K562 (cell line): ENCODE data around the gene C16orf92. TPM values are rescaled to one million over a fixed set of nuclear protein-coding genes. Genes with fewer than 3 reads are reported as not detected.

Experiments used
- CLOCK ChIP-seq: fragments of 250-450 bp; sonication (Bioruptor Pico); IDR thresholded peaks from 2 replicates; pipeline ENCODE4 v1.4.0; 2020; ENCODE audit warnings: mild to moderate bottlenecking, moderate library complexity, borderline replicate concordance
- LARP7 ChIP-seq: fragments of 450-650 bp; IDR thresholded peaks from 2 replicates; pipeline ENCODE4 v1.6.1; 2016
- MAX ChIP-seq: sonication (generic); formaldehyde crosslinking; IDR thresholded peaks from 2 replicates; pipeline ENCODE4 v1.9.0; 2022; ENCODE audit warnings: mild to moderate bottlenecking, missing genetic modification reagents
- MLX ChIP-seq, 2 experiments: fragments of 450-650 bp in 1 of 2; sonication (generic) in 1 of 2; formaldehyde crosslinking; conservative IDR thresholded peaks; 2 replicates each; pipeline versions ENCODE4 v1.4.0 to v1.8.1; 2020 to 2022; ENCODE audit warnings: mild to moderate bottlenecking in 1 of 2, missing genetic modification reagents in 1 of 2
- MYNN ChIP-seq, 2 experiments: sonication (generic); formaldehyde crosslinking in 1 of 2; IDR thresholded peaks; 2 replicates each; pipeline versions ENCODE4 v1.5.0 to v1.6.1; 2016 to 2020; ENCODE audit warnings: antibody characterized with exemption in 1 of 2, missing genetic modification reagents in 1 of 2
- NR3C1 ChIP-seq: sonication (generic); formaldehyde crosslinking; IDR thresholded peaks from 2 replicates; pipeline ENCODE4 v1.8.1; 2022; ENCODE audit warnings: missing genetic modification reagents
- NUFIP1 ChIP-seq: fragments of 450-650 bp; IDR thresholded peaks from 2 replicates; pipeline ENCODE4 v1.6.1; 2018; ENCODE audit not compliant: partially characterized antibody
- POLR2G ChIP-seq: fragments of 200-400 bp; formaldehyde crosslinking; IDR thresholded peaks from 2 replicates; pipeline ENCODE4 v1.6.1; 2017; ENCODE audit warnings: low read depth, mild to moderate bottlenecking, antibody characterized with exemption, low read length, moderate library complexity
- RFX1 ChIP-seq: fragments of 450-650 bp; IDR thresholded peaks from 2 replicates; pipeline ENCODE4 v1.6.1; 2016; ENCODE audit warnings: mild to moderate bottlenecking, moderate library complexity
- SOX6 ChIP-seq: fragments of 450-650 bp; IDR thresholded peaks from 2 replicates; pipeline ENCODE4 v1.6.1; 2014; ENCODE audit warnings: mild to moderate bottlenecking
- SRSF3 ChIP-seq: fragments of 200-400 bp; formaldehyde crosslinking; IDR thresholded peaks from 2 replicates; pipeline ENCODE4 v1.6.1; 2016; ENCODE audit warnings: mild to moderate bottlenecking, low read length, moderate library complexity; ENCODE audit not compliant: insufficient read depth
- ZNF407 ChIP-seq: fragments of 450-650 bp; IDR thresholded peaks from 2 replicates; pipeline ENCODE4 v1.6.1; 2016; ENCODE audit warnings: low read depth
- polyA plus RNA-seq, 8 experiments: library from polyadenylated mRNA; depleted of rRNA in 4 of 8; stranded (reverse) in 5 of 8; unstranded in 3 of 8; fragments of >200 nt; fragmentation: Nextera tagmentation in 2 of 8; fragmentation: Illumina TruSeq in 1 of 8; extraction: Ambion mirVana in 2 of 8; extraction: Trizol in 1 of 8; gene quantifications; 2 replicates each; pipeline versions ENCODE4 v1.2.1 to v1.2.3, GENCODE V29; 2011 to 2014; ENCODE audit warnings: inconsistent platforms in 1 of 8, missing spikeins in 1 of 8
- total RNA-seq, 7 experiments: library from RNA; depleted of rRNA in 6 of 7; stranded (reverse); fragments of >200 nt in 6 of 7; fragmentation: Illumina TruSeq in 2 of 7; extraction: Trizol in 2 of 7; gene quantifications; 2 replicates each; pipeline versions ENCODE4 v1.2.1 to v1.2.3, GENCODE V29; 2011 to 2021; ENCODE audit warnings: low replicate concordance in 1 of 7

C16orf92 gene
- total and polyA plus RNA-seq, 9 of the 15 experiments (the other 6 are each of a cell fraction or from before 2014, with no cell fraction given), result not detected

GRCh38 chr16:30052671-30053372, 29.8 kb downstream of the C16orf92 start (continued):
- peak; percentile 98 for TF ChIP-seq ZNF407
- 0 out of 2 replicates have a peak, but pooled peaks have one; percentile 17 for TF ChIP-seq MYNN (IDR thresholded peaks at IDR 0.05)
- TF ChIP-seq MYNN (CRISPR knock-in tag; IDR thresholded peaks at IDR 0.05), result no peak
- no peak for TF ChIP-seq CLOCK (CRISPR knock-in tag)
- no peak for TF ChIP-seq LARP7
- peak; percentile 100 for TF ChIP-seq RFX1
- peak; percentile 87 for TF ChIP-seq POLR2G
- TF ChIP-seq SOX6, result peak; percentile 56
- peak; percentile 95 for TF ChIP-seq MAX (CRISPR knock-in tag)
- TF ChIP-seq NUFIP1, result no peak
- TF ChIP-seq NR3C1 (CRISPR knock-in tag), result peak; percentile 67; the same call in 1 of the 2 replicates
- peak in 1 of 2 experiments; percentile 80; a peak in 1 of 4 replicates for TF ChIP-seq MLX (CRISPR knock-in tag; conservative IDR thresholded peaks at IDR 0.05)
- no peak for TF ChIP-seq SRSF3
